AG09319 (cell line): ENCODE measurements around the gene LRWD1.

Experiments used
- DNase-seq: peaks from one replicate; pipeline ENCODE4 v3.0.0-alpha.2; 2010; ENCODE audit warnings: low read depth; ENCODE audit errors: extremely low read depth
- TF ChIP-seq, protein P1 (sequence below): IDR thresholded peaks from 2 replicates; pipeline ENCODE4 v1.5.1; 2011; ENCODE audit warnings: low read depth, mild to moderate bottlenecking, inconsistent platforms, low read length, moderate library complexity

LRWD1 gene

DNA sequence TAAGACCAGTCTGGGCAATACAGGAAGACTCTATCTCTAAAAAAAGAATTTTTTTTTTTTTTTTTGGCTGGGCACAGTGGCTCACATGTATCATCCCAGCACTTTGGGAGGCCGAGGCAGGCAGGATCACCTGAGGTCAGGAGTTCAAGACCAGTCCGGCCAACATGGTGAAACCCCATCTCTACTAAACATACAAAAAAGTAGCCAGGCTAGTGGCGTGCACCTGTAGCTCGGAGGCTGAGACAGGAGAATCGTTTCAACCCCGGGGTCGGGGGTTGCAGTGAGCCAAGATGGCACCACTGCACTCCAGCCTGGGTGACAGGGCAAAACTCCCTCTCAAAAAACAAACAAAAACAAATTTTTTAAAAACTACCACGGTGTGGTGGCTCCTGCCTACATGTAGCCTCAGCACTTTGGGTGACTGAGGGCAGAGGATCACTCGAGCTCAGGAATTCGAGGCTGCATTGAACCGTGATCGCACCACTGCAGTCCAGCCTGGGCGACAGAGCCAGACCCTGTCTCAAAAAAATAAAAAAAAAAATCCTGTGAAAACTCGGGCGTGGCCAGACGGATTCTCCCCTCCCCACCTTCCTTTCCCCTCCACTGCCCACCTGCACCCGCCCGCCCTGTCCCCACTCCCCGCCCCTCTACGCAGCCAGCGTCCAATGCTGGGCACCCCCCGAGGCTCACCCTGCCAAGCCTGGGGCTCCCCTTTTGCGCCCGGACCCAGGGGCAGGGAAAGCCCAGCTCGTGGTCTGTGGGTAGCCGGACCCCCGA is 32.2 kb upstream of the LRWD1 start:
- TF ChIP-seq, protein P1, sequence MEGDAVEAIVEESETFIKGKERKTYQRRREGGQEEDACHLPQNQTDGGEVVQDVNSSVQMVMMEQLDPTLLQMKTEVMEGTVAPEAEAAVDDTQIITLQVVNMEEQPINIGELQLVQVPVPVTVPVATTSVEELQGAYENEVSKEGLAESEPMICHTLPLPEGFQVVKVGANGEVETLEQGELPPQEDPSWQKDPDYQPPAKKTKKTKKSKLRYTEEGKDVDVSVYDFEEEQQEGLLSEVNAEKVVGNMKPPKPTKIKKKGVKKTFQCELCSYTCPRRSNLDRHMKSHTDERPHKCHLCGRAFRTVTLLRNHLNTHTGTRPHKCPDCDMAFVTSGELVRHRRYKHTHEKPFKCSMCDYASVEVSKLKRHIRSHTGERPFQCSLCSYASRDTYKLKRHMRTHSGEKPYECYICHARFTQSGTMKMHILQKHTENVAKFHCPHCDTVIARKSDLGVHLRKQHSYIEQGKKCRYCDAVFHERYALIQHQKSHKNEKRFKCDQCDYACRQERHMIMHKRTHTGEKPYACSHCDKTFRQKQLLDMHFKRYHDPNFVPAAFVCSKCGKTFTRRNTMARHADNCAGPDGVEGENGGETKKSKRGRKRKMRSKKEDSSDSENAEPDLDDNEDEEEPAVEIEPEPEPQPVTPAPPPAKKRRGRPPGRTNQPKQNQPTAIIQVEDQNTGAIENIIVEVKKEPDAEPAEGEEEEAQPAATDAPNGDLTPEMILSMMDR, result no peak
- no peak for DNase-seq

DNA sequence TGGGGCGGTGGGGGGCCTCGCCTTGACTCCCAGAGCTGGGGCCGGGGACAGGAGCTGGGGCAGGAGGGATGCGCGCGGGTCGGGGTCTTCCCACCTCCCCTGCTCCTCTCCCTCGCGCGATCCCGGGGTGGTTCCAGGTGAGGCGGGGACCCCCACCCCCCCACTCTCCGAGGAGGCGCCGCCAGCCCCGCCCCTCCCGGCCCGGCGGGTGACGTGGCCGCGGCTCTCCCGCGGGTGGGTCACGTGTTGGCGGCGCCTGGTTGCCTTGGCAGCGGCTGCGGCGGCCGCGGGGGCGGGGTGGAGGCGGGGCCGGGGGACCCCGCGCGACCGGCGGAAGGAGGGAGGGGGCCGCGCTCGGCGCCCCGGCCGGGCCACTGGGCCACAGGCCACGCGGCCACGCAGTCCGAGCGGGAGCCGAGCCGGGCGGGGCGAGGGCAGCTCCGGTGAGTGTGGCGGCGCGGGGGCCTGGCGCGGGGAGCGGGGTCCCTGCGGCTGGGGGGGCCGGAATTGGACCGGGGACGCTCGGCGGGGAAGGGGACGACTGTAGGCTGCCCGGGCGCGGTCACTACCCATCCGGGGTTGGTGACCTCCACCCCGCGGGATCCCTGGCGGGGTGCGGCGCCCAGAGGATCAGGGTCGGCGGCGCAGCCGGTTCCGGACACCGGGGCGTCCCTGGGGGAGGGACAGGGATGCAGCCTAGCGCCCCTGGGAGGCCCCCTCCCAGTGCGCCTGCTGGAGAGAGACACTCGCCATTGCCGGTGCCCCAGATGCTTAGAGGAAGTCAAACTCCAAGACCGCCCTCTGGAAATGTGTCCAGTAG is 31.4 kb upstream of the LRWD1 start, which contains the start of gene ORAI2:
Gene ORAI2 (plus strand): TSS at position 357 of the 820 bp plus-strand sequence. CDS start 5,382 bp downstream, outside the sequence.
- TF ChIP-seq, protein P1, result no peak
- DNase-seq, result peak; percentile 20

DNA sequence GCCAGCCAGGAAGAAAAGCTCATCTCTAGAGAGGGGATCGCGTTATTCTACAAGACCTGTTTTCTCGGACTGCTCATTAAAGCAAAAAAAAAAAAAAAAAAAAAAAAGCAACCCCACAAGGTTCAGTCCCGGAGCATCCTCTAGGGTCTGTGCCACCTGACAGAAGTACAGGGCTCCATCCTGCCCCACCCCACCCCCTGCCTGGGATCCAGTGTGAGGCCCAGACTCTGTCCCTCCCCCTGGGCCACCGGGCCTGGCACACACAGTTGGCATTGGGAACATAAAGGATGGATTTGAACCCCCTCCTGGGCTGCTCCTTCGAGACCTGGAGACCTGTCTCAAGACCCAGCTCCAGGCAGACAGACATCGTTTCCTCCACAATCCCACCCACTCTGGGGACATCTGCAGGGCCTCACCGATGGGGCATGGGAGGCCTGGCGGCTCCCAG is 30.7 kb upstream of the LRWD1 start:
- TF ChIP-seq, protein P1, result no peak
- DNase-seq, result no peak

DNA sequence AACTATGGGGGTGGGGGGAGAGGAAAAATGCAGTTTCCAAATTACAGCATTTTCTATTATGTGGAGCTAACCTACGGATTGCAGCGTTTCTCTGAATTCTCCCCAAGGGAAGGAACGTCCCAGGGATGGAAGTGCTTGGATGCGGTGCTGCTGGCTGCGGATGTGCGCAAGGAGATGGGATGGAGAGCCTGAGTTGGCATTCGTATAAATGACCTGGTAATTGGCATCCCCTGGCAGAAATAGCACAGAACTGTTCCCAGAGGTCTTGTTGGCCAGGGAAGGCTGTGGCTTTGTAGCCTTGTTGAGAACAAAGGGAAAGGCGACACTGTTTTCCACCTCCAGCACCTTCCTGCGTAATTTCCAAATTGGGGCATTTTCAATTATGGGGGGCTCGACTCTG is 28.7 kb upstream of the LRWD1 start:
- DNase-seq, result no peak
- TF ChIP-seq, protein P1, result no peak

DNA sequence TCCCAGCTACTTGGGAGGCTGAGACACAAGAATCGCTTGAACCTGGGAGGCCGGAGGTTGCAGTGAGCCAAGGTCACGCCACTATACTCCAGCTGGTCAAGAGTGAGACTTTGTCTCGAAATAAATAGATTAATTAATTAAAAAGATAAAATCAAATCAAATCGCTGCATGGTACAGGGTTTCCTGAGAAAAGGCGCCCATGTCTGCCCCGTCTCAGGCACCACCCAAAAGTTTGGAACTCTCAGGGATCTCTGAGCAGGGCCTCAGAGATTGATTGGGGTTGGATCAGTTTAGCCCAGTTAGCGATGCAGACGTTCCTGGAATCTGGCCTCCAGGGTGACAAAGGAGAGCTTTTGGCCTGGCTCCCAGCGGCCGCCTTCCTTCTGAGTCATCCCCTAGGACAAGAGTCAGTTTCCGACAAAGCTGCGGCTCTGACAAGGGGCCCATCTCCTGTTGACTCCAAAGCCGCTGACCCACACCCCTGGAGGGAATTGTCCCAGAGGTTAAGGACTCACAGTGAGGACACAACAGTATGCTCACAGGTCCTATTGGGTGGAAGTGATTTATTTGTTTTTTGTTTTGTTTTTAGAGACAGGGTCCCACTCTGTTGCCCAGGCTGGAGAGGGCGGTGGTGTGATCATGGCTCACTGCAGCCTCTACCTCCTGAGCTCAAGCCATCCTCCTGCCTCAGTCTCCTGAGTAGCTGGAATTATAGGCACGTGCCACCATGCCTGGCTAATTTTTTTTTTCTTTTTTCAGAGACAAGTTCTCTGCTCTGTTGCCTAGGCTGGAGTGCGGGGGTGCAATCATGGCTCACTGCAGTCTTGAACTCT is 24.6 kb upstream of the LRWD1 start:
- no peak for DNase-seq
- TF ChIP-seq, protein P1, result no peak

DNA sequence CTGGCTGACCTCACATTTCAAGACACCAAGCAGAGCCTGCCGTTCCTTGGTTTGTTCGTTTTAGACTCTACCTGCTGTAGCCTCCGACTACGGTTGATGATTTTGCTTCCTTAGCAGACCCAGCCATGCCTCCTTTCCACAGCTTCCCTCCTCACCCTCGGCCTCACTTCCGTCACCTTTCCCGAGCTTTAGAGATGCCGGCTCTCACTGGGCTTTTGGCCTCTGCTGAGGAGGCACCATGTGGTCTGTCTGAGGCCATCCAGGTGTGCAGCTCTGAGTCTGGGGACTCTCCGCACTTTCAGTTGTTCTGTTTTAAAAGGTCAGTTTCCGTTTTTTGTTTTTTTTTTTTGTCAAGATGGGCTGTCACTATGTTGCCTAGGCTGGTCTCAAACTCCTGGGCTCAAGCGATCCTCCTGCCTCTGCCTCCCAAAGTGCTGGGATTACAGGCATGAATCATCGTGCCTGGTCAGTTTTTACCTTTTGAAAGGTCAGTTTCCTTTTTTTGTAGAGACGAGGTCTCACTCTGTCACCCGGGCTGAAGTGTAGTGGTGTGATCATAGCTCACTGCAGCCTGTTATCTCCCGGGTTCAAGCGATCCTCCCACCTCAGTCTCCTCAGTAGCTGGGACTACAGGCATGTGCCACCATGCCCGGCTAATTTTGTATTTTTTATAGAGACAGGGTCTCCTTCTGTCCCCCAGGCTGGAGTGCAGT is 19.7 kb upstream of the LRWD1 start:
- TF ChIP-seq, protein P1, result no peak
- no peak for DNase-seq
